MM.1S (cell line): ENCODE results near the gene CCDC200.
"Not testable (repeated sequence)": the region's sequence is repeated elsewhere in the genome, so short reads cannot be mapped to it uniquely, and the experiment has no call there.

Source experiments
- DNase-seq: peaks from one replicate; pipeline ENCODE4 v3.0.0-alpha.2; 2015
- H2AFZ ChIP-seq: fragments of 300-600 bp; sonication (generic); 2 replicates; pipeline ENCODE4 v1.6.0; 2016; ENCODE audit warnings: antibody characterized with exemption, low read length
- H3F3A ChIP-seq: fragments of 300-600 bp; sonication (generic); 2 replicates; pipeline ENCODE4 v1.6.1; 2016; ENCODE audit warnings: mild to moderate bottlenecking, antibody characterized with exemption, low read length, moderate library complexity, mixed read lengths; ENCODE audit not compliant: insufficient read depth
- H3K27ac ChIP-seq: fragments of 300-600 bp; sonication (generic); 2 replicates; pipeline ENCODE4 v1.5.1; 2016; ENCODE audit warnings: mild to moderate bottlenecking, low read length
- H3K27me3 ChIP-seq: fragments of 300-600 bp; sonication (generic); replicated peaks from 2 replicates; pipeline ENCODE4 v1.6.0; 2016; ENCODE audit warnings: low read length; ENCODE audit not compliant: insufficient read depth
- H3K36me3 ChIP-seq: fragments of 300-600 bp; sonication (generic); replicated peaks from 2 replicates; pipeline ENCODE4 v1.6.1; 2016; ENCODE audit warnings: mild to moderate bottlenecking, low read length, mixed read lengths; ENCODE audit not compliant: insufficient read depth
- H3K4me1 ChIP-seq: fragments of 300-600 bp; sonication (generic); 2 replicates; pipeline ENCODE4 v1.6.1; 2016; ENCODE audit warnings: low read length, mixed read lengths
- H3K4me2 ChIP-seq: fragments of 300-600 bp; sonication (generic); 2 replicates; pipeline ENCODE4 v1.6.0; 2016; ENCODE audit warnings: low read depth, low read length
- H3K4me3 ChIP-seq: fragments of 300-600 bp; sonication (generic); 2 replicates; pipeline ENCODE4 v1.5.1; 2016; ENCODE audit warnings: low read length, mixed read lengths
- H3K79me2 ChIP-seq: fragments of 300-600 bp; sonication (generic); 2 replicates; pipeline ENCODE4 v1.6.1; 2016; ENCODE audit warnings: mixed run types, low read length, mixed read lengths
- H3K9ac ChIP-seq: fragments of 300-600 bp; sonication (generic); 2 replicates; pipeline ENCODE4 v1.6.1; 2016; ENCODE audit warnings: low read length, mixed read lengths
- H3K9me2 ChIP-seq: fragments of 300-600 bp; sonication (generic); replicated peaks from 2 replicates; pipeline ENCODE4 v1.6.1; 2016; ENCODE audit warnings: mild to moderate bottlenecking, low read length, mixed read lengths; ENCODE audit not compliant: insufficient read depth
- H3K9me3 ChIP-seq: fragments of 300-600 bp; sonication (generic); replicated peaks from 2 replicates; pipeline ENCODE4 v1.6.1; 2016; ENCODE audit warnings: mild to moderate bottlenecking, low read length, mixed read lengths; ENCODE audit not compliant: insufficient read depth
- H4K20me1 ChIP-seq: fragments of 300-600 bp; sonication (generic); 2 replicates; pipeline ENCODE4 v1.6.1; 2016; ENCODE audit warnings: mild to moderate bottlenecking, low read length, moderate library complexity, mixed read lengths; ENCODE audit not compliant: insufficient read depth
- EZH2 ChIP-seq: fragments of 300-600 bp; sonication (generic); optimal IDR thresholded peaks from 2 replicates; pipeline ENCODE3; 2017; ENCODE audit warnings: low read depth, mild to moderate bottlenecking, antibody characterized with exemption, low read length, mixed read lengths
- EZH2phosphoT487 ChIP-seq: fragments of 300-600 bp; sonication (generic); IDR thresholded peaks from 2 replicates; pipeline ENCODE4 v1.6.1; 2018; ENCODE audit warnings: antibody characterized with exemption, low read length
- TF ChIP-seq, protein P1 (sequence below): fragments of 300-600 bp; sonication (generic); IDR thresholded peaks from 2 replicates; pipeline ENCODE4 v1.5.1; 2016; ENCODE audit warnings: antibody characterized with exemption, low read length, mixed read lengths

The CCDC200 gene

GRCh38 chr17:43233877-43234276, 5.5 kb upstream of the CCDC200 start, which contains the start of gene RNU2-1:
Gene RNU2-1, minus strand, starts transcription at chr17:43233977.
- H3K27me3 ChIP-seq, H3K4me1 ChIP-seq: not testable (repeated sequence)

DNA sequence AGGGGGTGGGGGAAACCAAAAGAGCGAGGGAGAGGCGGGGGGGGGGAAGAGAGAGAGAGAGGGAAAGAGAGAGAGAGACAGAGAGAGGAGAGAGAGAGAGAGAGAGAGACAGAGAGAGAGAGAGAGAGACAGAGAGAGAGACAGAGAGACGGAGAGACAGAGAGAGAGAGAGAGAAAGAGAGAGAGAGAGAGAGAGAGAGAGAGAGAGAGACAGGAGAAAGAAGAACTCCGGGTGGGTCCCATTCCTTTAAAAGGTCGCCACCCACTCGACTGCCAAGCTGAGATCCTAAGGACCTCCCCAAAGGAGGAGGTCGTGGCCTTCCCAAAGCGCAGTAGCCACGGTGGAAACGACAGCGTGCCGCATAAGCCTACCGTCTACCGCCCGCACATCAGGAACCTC, 4.8 kb upstream of the CCDC200 start:
- not testable (repeated sequence) for H3K9me2 ChIP-seq, H3K9me3 ChIP-seq, H3F3A ChIP-seq, H4K20me1 ChIP-seq, H3K36me3 ChIP-seq, H3K9ac ChIP-seq, DNase-seq, H3K79me2 ChIP-seq, H2AFZ ChIP-seq, H3K4me2 ChIP-seq, H3K27me3 ChIP-seq, H3K4me3 ChIP-seq, H3K4me1 ChIP-seq, H3K27ac ChIP-seq

More at GRCh38 chr17:43233877-43234276, 5.5 kb upstream of the CCDC200 start, which contains the start of gene RNU2-1:
- H3K4me3 ChIP-seq, H2AFZ ChIP-seq, H3K4me2 ChIP-seq, H3F3A ChIP-seq, H3K79me2 ChIP-seq, H4K20me1 ChIP-seq, H3K9me2 ChIP-seq, H3K27ac ChIP-seq, H3K9me3 ChIP-seq, H3K9ac ChIP-seq, H3K36me3 ChIP-seq, DNase-seq: not testable (repeated sequence)

GRCh38 chr17:43232021-43232699, 3.7 kb upstream of the CCDC200 start:
- not testable (repeated sequence) for H4K20me1 ChIP-seq, H3K4me1 ChIP-seq, H3K36me3 ChIP-seq, H3K27me3 ChIP-seq, H3K79me2 ChIP-seq, H2AFZ ChIP-seq, H3K4me2 ChIP-seq, H3K27ac ChIP-seq, H3K9me3 ChIP-seq, H3K9ac ChIP-seq, H3F3A ChIP-seq, H3K9me2 ChIP-seq, H3K4me3 ChIP-seq, DNase-seq

- H3K4me2 ChIP-seq, DNase-seq, H3K9me2 ChIP-seq, H3K4me3 ChIP-seq, H3K36me3 ChIP-seq, H3F3A ChIP-seq, H3K79me2 ChIP-seq, H3K4me1 ChIP-seq, H3K27ac ChIP-seq, H3K9me3 ChIP-seq, H3K27me3 ChIP-seq, H2AFZ ChIP-seq, H4K20me1 ChIP-seq, H3K9ac ChIP-seq: not testable (repeated sequence)
Observed at GRCh38 chr17:43231205-43232020, 3.0 kb upstream of the CCDC200 start.

- no peaks in the 10 kb centered on the region for H3K27me3 ChIP-seq
- no peaks in the 10 kb centered on the region for H3K9me2 ChIP-seq
- no peaks in the 10 kb centered on the region for H3K36me3 ChIP-seq
- no peak overlapping the region for H3K9ac ChIP-seq
- no peaks in the 10 kb centered on the region for H4K20me1 ChIP-seq
- TF ChIP-seq EZH2phosphoT487 (no peak), EZH2 (no peak)
- TF ChIP-seq, protein P1, sequence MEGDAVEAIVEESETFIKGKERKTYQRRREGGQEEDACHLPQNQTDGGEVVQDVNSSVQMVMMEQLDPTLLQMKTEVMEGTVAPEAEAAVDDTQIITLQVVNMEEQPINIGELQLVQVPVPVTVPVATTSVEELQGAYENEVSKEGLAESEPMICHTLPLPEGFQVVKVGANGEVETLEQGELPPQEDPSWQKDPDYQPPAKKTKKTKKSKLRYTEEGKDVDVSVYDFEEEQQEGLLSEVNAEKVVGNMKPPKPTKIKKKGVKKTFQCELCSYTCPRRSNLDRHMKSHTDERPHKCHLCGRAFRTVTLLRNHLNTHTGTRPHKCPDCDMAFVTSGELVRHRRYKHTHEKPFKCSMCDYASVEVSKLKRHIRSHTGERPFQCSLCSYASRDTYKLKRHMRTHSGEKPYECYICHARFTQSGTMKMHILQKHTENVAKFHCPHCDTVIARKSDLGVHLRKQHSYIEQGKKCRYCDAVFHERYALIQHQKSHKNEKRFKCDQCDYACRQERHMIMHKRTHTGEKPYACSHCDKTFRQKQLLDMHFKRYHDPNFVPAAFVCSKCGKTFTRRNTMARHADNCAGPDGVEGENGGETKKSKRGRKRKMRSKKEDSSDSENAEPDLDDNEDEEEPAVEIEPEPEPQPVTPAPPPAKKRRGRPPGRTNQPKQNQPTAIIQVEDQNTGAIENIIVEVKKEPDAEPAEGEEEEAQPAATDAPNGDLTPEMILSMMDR: no peak
- no peak for DNase-seq
- H3K4me2 ChIP-seq: no peak overlapping the region
- H3K79me2 ChIP-seq: no peaks in the 10 kb centered on the region
- H3K4me1 ChIP-seq: no peaks in the 10 kb centered on the region
- no peak overlapping the region for H3K27ac ChIP-seq
- no peak overlapping the region for H2AFZ ChIP-seq
- H3K9me3 ChIP-seq: no peaks in the 10 kb centered on the region
- H3F3A ChIP-seq: no peaks in the 10 kb centered on the region
- no peak overlapping the region for H3K4me3 ChIP-seq
Observed at GRCh38 chr17:43226393-43226792, 2.0 kb downstream of the CCDC200 start.
